Measurements from ENCODE around the gene P4HA2. TPM values are rescaled to one million over a fixed set of nuclear protein-coding genes. Genes with fewer than 3 reads are reported as not detected.

P4HA2 gene
- total and polyA plus RNA-seq, 2 of the 13 experiments (the other 11 are each of a cell fraction or from before 2014, with no cell fraction given) = 37.7 to 126 TPM

DNA sequence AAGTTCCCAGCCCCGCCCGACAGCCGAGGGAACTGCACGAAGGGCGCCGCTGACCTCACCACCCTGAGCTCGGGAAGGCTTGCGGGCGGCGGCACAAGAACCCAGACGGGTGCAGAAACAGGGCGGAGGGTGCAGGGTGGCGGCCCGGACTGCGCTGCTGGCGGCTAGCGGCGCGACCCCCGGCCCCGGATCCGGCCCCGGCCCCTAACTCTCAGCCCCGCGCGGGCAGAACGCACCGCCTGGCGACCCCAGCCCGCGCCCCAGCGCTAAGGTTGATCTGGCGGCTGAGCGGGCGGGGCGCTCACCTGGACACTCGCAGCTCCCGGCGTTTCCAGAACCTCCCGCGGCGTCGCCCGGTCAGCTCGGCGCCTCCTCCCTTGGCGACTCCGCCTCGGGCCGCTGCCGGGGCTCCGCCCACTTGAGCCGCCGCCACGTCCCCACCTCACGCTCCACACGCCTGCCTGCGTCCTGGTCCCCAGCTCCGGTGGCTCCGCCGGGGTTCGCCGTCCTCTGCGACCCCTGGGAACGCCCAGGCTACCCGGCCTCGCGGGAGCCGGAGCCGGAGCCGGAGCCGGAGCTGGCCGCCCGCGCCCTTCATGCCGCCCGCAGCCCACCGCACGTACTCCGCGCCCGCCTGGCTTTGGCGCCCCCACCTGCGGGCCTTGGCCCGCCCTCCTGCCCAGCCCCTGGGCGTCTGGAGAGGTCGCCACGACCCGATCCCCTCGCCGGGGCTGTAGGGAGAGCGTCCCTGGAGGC is at the start of gene P4HA2 (continued):
- TF ChIP-seq PRMT3 (CRISPR knock-in tag; IDR thresholded peaks at IDR 0.05; ENCODE audit: borderline replicate concordance, low read depth) = peak; percentile 79; the same call in 1 of the 2 replicates
- no peak for TF ChIP-seq ZSCAN30 (CRISPR knock-in tag; IDR thresholded peaks at IDR 0.05)
- no peak for TF ChIP-seq ZNF235 (CRISPR knock-in tag; IDR thresholded peaks at IDR 0.05; ENCODE audit: borderline replicate concordance)
- 0 out of 2 replicates have a peak, but pooled peaks have one; percentile 24 for TF ChIP-seq MEIS1 (CRISPR knock-in tag; IDR thresholded peaks at IDR 0.05; ENCODE audit: borderline replicate concordance)
- TF ChIP-seq ZNF788 (CRISPR knock-in tag; IDR thresholded peaks at IDR 0.05; ENCODE audit: borderline replicate concordance) = no peak
- no peak for TF ChIP-seq GPN1 (CRISPR knock-in tag; IDR thresholded peaks at IDR 0.05; ENCODE audit: borderline replicate concordance)
- no peak for TF ChIP-seq ZFP1 (CRISPR knock-in tag; IDR thresholded peaks at IDR 0.05)
- no peak for TF ChIP-seq HDAC6 (IDR thresholded peaks at IDR 0.05; ENCODE audit: low read depth, low read length)
- TF ChIP-seq SALL2 (CRISPR knock-in tag; IDR thresholded peaks at IDR 0.05) = 0 out of 2 replicates have a peak, but pooled peaks have one; percentile 44
- peak; percentile 80; the same call in 1 of the 2 replicates for TF ChIP-seq ZIK1 (CRISPR knock-in tag; IDR thresholded peaks at IDR 0.05; ENCODE audit: borderline replicate concordance, low read depth)
- TF ChIP-seq REXO4 (CRISPR knock-in tag; IDR thresholded peaks at IDR 0.05; ENCODE audit: borderline replicate concordance) = peak; percentile 34; the same call in 1 of the 2 replicates
- TF ChIP-seq, protein P1, sequence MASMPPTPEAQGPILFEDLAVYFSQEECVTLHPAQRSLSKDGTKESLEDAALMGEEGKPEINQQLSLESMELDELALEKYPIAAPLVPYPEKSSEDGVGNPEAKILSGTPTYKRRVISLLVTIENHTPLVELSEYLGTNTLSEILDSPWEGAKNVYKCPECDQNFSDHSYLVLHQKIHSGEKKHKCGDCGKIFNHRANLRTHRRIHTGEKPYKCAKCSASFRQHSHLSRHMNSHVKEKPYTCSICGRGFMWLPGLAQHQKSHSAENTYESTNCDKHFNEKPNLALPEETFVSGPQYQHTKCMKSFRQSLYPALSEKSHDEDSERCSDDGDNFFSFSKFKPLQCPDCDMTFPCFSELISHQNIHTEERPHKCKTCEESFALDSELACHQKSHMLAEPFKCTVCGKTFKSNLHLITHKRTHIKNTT (CRISPR knock-in tag; IDR thresholded peaks at IDR 0.05) = no peak; the same call in 1 of the 2 replicates
- TF ChIP-seq MTF1 (CRISPR knock-in tag; IDR thresholded peaks at IDR 0.05) = no peak
- TF ChIP-seq ZNF629 (CRISPR knock-in tag; conservative IDR thresholded peaks at IDR 0.05) = no peak
- TF ChIP-seq FOXK2 (IDR thresholded peaks at IDR 0.05) = no peak
- no peak for TF ChIP-seq RNF2 (conservative IDR thresholded peaks at IDR 0.05; ENCODE audit: low read depth)
- TF ChIP-seq KAT8 (CRISPR knock-in tag; IDR thresholded peaks at IDR 0.05) = no peak
- no peak for TF ChIP-seq XRCC5 (optimal IDR thresholded peaks at IDR 0.05; ENCODE audit: low read length)
- TF ChIP-seq ZNF446 (CRISPR knock-in tag; IDR thresholded peaks at IDR 0.05) = peak; percentile 88; the same call in 1 of the 2 replicates
- TF ChIP-seq ZNF746 (CRISPR knock-in tag; IDR thresholded peaks at IDR 0.05) = no peak
- TF ChIP-seq ZNF326 (CRISPR knock-in tag; IDR thresholded peaks at IDR 0.05; ENCODE audit: borderline replicate concordance) = no peak
- TF ChIP-seq ARNT2 (CRISPR knock-in tag; IDR thresholded peaks at IDR 0.05; ENCODE audit: low read depth) = peak; percentile 87
- no peak for TF ChIP-seq ZNF317 (CRISPR knock-in tag; IDR thresholded peaks at IDR 0.05)
- no peak for TF ChIP-seq ZFYVE20 (CRISPR knock-in tag; IDR thresholded peaks at IDR 0.05; ENCODE audit: borderline replicate concordance, low read depth)
- no peak for TF ChIP-seq IKZF1 (IDR thresholded peaks at IDR 0.05)
- TF ChIP-seq TEAD3 (CRISPR knock-in tag; optimal IDR thresholded peaks at IDR 0.05; ENCODE audit: borderline replicate concordance) = no peak
- TF ChIP-seq RBAK (CRISPR knock-in tag; IDR thresholded peaks at IDR 0.05) = no peak
- no peak for TF ChIP-seq ZBTB38 (CRISPR knock-in tag; IDR thresholded peaks at IDR 0.05)
- no peak for TF ChIP-seq PTBP1 (IDR thresholded peaks at IDR 0.05; ENCODE audit: low read depth, low read length, poor library complexity, severe bottlenecking)
- TF ChIP-seq, protein P2, sequence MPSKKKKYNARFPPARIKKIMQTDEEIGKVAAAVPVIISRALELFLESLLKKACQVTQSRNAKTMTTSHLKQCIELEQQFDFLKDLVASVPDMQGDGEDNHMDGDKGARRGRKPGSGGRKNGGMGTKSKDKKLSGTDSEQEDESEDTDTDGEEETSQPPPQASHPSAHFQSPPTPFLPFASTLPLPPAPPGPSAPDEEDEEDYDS (CRISPR knock-in tag; IDR thresholded peaks at IDR 0.05) = peak; percentile 57; the same call in 1 of the 2 replicates
- no peak for TF ChIP-seq ZFP36L2 (CRISPR knock-in tag; IDR thresholded peaks at IDR 0.05)
- TF ChIP-seq, protein P3, sequence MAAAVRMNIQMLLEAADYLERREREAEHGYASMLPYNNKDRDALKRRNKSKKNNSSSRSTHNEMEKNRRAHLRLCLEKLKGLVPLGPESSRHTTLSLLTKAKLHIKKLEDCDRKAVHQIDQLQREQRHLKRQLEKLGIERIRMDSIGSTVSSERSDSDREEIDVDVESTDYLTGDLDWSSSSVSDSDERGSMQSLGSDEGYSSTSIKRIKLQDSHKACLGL (CRISPR knock-in tag; IDR thresholded peaks at IDR 0.05) = no peak; the same call in 1 of the 2 replicates
